ENCODE results near the gene ADAM33.

The ADAM33 gene

DNA sequence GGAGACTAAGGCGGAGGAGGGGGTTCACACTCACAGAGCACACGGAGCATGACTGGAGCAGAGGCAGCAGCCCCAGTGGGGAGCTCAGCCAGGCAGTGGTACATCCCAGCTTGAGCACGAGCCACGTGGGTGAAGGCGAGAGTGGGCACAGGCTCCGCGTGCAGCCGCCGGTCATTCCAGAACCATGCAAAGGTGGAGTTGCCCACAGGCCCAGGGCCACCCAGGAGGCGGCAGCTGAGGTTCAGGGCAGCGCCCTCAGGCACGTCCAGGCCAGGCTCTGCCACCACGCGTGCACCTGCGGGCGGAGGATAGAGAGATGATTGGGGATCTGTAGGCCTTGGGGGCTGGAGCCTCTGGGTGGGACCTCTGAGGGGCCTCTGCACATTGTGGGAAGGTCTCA lies 9.5 kb upstream of the ADAM33 start:
- DNase-seq (ENCODE audit: low read depth in 2 of 3, low spot score in 2 of 3): no peak

DNA sequence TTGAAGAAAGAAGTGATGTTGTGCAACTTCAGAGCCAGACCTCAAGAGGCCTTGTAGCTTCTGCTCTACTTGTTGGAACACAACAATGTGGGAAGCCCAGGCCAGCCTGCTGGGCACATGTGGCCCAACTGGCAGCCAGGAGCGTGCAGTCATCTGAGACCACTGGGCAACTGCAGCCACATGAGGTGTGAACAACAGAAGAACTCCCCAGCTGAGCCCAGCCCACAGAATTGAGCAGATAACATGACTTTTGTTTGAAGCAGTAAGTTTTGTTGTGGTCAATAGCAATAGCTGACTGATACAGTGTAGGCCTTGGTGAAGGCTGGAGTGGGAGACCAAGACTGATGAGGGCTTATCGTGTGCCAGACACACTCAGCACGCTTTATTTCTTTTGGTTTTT lies 8.6 kb upstream of the ADAM33 start:
- no peak for DNase-seq (ENCODE audit: low read depth in 2 of 3, low spot score in 2 of 3)

DNA sequence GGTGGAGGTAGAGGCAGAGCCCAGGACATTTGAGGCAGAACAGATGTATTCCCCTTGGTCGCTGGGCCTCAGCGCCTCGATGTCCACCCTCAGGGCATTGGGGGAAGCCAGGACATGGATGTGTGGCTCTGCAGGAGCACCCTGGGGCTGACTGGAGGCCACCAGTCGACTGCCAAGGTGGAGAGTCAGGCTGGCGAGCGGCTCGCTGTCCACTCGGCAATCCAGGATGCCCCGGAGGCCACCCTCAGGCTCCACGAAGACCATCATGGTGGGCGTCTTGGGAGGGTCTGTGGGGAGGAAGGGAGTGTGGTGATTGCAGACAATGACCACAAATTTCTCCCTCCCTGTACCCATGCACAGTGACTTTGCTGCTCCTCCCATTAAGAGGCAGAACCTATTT lies 8.2 kb upstream of the ADAM33 start:
- no peak for DNase-seq (ENCODE audit: low read depth in 2 of 3, low spot score in 2 of 3)

- DNase-seq (ENCODE audit: low read depth in 2 of 3, low spot score in 2 of 3): no peak
These were observed 5.8 kb upstream of the ADAM33 start for GRCh38 chr20:3687655-3688054.

GRCh38 chr20:3686867-3687321 lies 5.1 kb upstream of the ADAM33 start:
- no peak for DNase-seq (ENCODE audit: low read depth in 2 of 3, low spot score in 2 of 3)

GRCh38 chr20:3686421-3686820 lies 4.6 kb upstream of the ADAM33 start:
- no peak for DNase-seq (ENCODE audit: low read depth in 2 of 3, low spot score in 2 of 3)

DNA sequence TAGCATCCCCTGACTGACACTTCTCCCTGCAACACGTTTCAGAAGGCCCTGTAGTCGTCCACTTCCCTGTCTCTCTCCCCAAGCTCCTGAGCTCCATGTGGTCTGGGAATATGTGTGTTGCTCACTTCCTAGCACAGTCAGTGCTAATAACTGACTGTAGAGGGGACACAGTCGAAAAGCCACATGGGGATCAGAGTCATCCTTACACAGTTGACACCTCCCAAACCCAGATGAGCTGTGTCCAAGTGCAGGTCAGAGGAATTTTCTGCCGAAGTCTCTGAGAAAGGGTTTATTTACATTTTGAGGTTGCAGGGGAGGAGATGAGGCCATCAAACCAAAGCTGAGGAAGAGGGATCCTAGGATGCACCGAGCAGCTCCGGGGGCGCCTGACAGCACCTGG lies 3.5 kb upstream of the ADAM33 start:
- DNase-seq (ENCODE audit: low read depth in 2 of 3, low spot score in 2 of 3): no peak

DNA sequence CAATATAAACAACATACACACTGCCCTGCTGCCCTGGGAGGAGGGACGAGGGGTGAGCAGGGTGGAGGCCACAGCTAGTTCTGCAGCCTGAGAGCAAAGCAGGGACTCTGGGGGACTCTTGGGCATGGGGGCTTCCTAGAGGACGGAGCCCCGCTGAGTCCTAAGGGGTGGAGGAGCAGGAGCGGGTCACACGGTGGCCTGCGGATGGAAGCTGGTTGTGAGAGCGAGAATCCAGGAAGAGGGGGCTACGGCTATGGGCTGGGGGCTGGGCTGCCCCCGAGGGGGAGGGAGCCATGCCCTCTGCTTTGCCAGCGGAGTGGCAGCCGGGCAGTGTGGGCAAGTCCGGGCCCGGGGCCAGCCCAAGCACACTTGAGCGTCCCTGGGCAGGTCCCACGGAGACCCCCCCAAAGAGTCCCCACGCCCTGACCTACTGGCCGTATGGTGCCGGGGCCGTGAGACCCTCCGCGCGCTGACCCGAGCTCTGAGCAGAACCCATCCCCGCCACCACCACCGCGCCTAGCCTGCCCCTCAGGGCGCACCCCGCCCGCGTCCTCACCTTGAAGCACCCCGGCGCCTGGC lies 369 bp downstream of the ADAM33 start:
- DNase-seq (ENCODE audit: low read depth in 2 of 3, low spot score in 2 of 3): no peak

DNA sequence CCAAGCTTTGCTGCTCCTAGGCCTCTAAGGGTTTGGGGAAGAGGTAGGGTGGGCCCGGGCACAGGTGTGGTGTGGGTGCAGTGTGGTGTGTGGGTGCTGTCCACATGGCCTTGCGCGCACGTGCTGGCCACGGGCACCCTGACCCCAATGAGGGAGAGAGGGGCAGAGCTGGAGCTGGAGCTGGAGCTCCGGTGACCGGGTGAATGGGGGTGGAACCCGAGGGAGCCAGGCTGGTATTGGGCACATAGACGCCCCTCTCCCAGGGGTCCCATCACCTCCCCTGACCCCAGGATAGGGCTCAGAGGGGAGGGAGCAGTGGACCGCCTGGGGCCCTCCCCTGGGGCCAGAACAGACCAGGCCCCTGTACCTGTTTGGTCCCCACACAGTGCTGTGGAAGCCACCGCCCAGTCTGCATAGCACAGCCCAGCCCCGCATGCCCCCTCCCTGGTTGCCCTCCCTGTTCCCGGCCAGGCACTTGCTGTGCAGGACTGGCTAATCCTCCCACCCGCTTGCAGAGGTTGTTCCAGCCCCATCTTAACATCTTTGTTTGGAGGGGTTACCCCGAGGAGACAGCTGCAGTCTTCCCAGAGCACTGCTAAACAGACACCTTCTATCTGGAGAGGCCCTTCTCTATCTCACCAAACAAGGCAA lies 984 bp downstream of the ADAM33 start:
- DNase-seq (ENCODE audit: low read depth in 2 of 3, low spot score in 2 of 3): no peak

DNA sequence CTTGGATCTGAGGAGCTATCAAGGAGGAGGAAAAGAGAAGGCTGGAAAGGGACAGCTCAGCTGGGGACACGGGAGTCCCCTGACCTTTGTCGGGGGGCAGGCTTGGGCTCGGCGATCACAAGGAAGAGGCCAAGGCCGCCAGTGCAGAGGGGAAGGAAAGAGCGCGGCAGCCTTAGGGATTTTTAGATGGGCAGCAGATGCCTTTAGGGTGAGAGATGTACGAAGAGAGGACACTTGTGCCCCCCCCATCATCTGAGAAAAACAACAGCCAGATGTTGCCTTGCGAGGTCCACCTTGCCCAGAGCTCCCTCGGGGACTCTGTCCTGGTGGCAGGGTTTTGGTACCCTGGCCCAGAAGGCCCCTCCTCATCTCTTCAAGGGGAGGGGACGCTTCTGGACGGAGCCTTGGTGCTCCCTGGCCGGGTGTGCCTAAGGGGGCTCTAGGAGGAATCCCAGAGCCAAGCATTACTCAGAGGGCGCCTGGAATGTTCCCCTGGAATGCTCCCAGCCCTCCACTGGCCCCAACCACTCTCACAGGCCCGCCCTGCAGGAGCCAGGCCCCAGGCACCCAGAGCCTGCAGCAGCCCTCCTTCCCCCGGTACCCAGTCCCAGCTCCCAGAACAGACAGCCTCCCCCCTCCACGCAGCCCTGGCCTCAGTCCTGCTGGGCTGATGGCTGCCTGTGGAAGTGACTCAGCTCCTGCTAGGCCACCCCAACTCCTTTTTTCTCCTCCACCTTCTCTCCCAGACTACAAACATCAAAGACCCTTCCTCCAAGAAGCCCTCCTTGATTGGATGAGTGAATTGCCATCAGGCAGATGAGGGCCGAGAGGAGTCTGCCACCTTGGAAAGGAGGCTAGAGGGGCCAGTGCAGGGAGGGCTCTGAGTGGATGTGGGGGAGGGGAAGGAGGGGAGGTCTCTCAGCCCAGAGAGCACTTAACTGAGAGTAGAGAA lies 1.8 kb downstream of the ADAM33 start:
- DNase-seq (ENCODE audit: low read depth in 2 of 3, low spot score in 2 of 3): no peak

GRCh38 chr20:3678856-3679720 lies 2.7 kb downstream of the ADAM33 start:
- no peak for DNase-seq (ENCODE audit: low read depth in 2 of 3, low spot score in 2 of 3)

- DNase-seq (ENCODE audit: low read depth in 2 of 3, low spot score in 2 of 3): no peak
These were observed 3.6 kb downstream of the ADAM33 start for GRCh38 chr20:3678198-3678597.

DNA sequence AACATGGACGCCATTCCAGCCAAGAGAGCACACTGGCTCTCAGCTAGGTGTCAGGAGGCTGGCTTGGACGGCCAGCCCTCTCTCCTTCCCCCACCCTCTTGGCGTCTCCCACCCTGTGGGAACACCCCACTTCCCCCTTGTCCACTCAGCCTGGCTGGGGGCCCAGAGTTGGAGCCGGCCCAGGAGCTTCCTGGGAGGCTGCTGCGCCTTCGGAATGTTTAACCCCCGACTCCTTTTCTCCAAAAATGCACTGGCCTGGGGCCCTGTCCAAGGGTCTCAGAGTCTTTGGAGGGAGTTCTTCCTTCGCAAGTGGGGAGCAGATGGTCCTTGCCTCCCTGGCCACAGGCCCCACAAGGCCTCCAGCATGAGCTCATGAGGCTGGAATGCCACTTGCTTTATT lies 4.1 kb downstream of the ADAM33 start:
- no peak for DNase-seq (ENCODE audit: low read depth in 2 of 3, low spot score in 2 of 3)

DNA sequence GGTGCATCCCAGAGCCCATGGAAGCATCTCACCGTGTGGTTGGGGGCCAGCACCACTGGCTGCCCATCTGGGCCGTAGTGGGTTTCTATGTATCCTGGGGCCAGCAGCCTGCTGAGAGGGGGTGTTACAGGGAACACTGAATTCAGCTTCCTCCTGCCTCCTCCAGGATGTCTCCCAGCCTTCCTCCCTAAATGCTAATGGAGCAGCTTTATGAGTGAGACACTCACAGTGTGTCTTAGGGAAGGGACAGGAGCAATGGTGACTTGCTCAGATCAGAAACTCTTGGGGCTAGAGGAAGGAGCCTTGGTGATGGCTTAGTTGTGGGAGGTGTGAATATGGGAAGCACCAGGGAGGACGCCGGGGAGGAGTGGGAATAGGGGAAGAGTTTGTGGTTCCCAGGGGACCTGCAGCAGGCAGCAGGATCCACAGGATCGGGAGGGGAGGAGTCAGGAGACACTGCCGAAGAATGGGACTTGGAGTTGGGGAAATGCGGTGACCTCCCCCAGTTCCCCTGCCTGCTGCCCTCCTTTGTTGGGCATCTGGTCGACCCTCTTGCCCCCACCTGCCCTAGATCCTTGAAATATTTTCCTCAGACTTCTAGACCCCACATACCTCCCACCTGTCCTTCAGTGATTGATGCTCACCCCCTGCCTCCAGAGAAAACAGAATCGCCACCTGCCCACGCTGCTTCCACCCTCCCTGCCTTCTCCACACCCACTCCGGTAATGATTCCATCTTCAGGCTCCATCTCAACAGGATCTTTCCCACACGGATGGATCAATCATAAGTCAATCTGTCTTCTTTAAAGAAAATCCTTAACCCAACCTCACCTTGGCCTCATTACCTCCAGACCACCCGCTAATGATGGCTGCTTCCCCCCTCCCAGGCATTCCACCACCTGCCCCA lies 6.6 kb downstream of the ADAM33 start:
- no peak for DNase-seq (ENCODE audit: low read depth in 2 of 3, low spot score in 2 of 3)

GRCh38 chr20:3674447-3674846 lies 7.4 kb downstream of the ADAM33 start:
- no peak for DNase-seq (ENCODE audit: low read depth in 2 of 3, low spot score in 2 of 3)

- DNase-seq (ENCODE audit: low read depth in 2 of 3, low spot score in 2 of 3): no peak
These were observed 8.4 kb downstream of the ADAM33 start for GRCh38 chr20:3673221-3674070.

GRCh38 chr20:3672547-3673171 lies 9.2 kb downstream of the ADAM33 start:
- DNase-seq (ENCODE audit: low read depth in 2 of 3, low spot score in 2 of 3): no peak

- DNase-seq (ENCODE audit: low read depth in 2 of 3, low spot score in 2 of 3): no peak
These were observed 9.7 kb downstream of the ADAM33 start for GRCh38 chr20:3671986-3672546.
